Activated CD4-positive, alpha-beta memory T cell treated with anti-CD3 and anti-CD28 coated beads for 36 hours (primary cell): ENCODE results near the gene SMIM44. TPM values are rescaled to one million over a fixed set of nuclear protein-coding genes. Genes with fewer than 3 reads are reported as not detected.

Experiments used
- CTCF ChIA-PET: fragments of 350-600 bp; sonication (Branson Sonifier 250); formaldehyde crosslinking; loops from one replicate; lab custom pipeline; 2021; ENCODE audit warnings: antibody characterized with exemption, inconsistent platforms; lab: Charles Lee
- POLR2A ChIA-PET: fragments of 350-600 bp; sonication (Branson Sonifier 250); formaldehyde crosslinking; loops from one replicate; lab custom pipeline; 2021; ENCODE audit warnings: antibody characterized with exemption; lab: Charles Lee
- DNase-seq: peaks from one replicate; pipeline ENCODE4 v3.0.0-alpha.2; 2020
- H3K27ac Mint-ChIP-seq: one replicate; pipeline ENCODE4 v1.8.0; 2021; ENCODE audit warnings: mixed read lengths
- H3K27me3 Mint-ChIP-seq: one replicate; pipeline ENCODE4 v1.8.0; 2021; ENCODE audit warnings: mixed read lengths
- H3K36me3 Mint-ChIP-seq: one replicate; pipeline ENCODE4 v1.8.0; 2021; ENCODE audit warnings: mixed read lengths
- H3K4me1 Mint-ChIP-seq: one replicate; pipeline ENCODE4 v1.8.0; 2021; ENCODE audit warnings: low read depth, mixed read lengths
- H3K4me3 Mint-ChIP-seq: one replicate; pipeline ENCODE4 v1.8.0; 2021; ENCODE audit warnings: mild to moderate bottlenecking, mixed read lengths
- H3K9me3 Mint-ChIP-seq: one replicate; pipeline ENCODE4 v1.8.0; 2021; ENCODE audit warnings: mixed read lengths
- intact Hi-C: fragments of 100-400 bp; cut with micrococcal nuclease; formaldehyde crosslinking; loops from one replicate; pipeline ENCODE4 v1.15.1; 2023
- total RNA-seq, 2 experiments: library from RNA; stranded (reverse); gene quantifications; one replicate each; pipeline ENCODE4 v1.2.3, GENCODE V29; 2021

SMIM44 gene
- total RNA-seq, 2 experiments from 2014 or later, result not detected

GRCh38 chr19:3469638-3470499 lies 13.4 kb downstream of the SMIM44 start:
- no peak overlapping the region for H3K27ac Mint-ChIP-seq
- intact Hi-C loops, result no loop called here
- no peaks in the 10 kb centered on the region for H3K4me1 Mint-ChIP-seq
- no peak overlapping the region for H3K4me3 Mint-ChIP-seq
- ChIA-PET CTCF (interaction anchor here (0.5 to 3.9 kb wide), 10 partner anchors 15 to 777 kb away, joined by 3 to 17 read pairs (median 4); partner anchors contain the start of gene YJU2), POLR2A (no interaction called here)
- H3K9me3 Mint-ChIP-seq, result peaks cover 3% of the 10 kb centered on the region
- no peaks in the 10 kb centered on the region for H3K27me3 Mint-ChIP-seq
- peaks cover 2% of the 10 kb centered on the region for H3K36me3 Mint-ChIP-seq
- no peak for DNase-seq

GRCh38 chr19:3468211-3468610 lies 15.0 kb downstream of the SMIM44 start:
- Mint-ChIP-seq H3K4me1 (no peaks in the 10 kb centered on the region), H3K36me3 (peaks cover 2% of the 10 kb centered on the region), H3K4me3 (no peak overlapping the region), H3K27ac (no peak overlapping the region), H3K9me3 (peaks cover 3% of the 10 kb centered on the region), H3K27me3 (no peaks in the 10 kb centered on the region)
- CTCF ChIA-PET, result interaction anchor here (0.8 to 3.9 kb wide), 2 partner anchors 39 to 164 kb away, joined by 4 to 17 read pairs; no protein-coding TSS in a partner anchor
- POLR2A ChIA-PET, result no interaction called here
- DNase-seq, result no peak
- intact Hi-C loops, result no loop called here

GRCh38 chr19:3467437-3468198 lies 15.6 kb downstream of the SMIM44 start:
- no peak overlapping the region for H3K27ac Mint-ChIP-seq
- intact Hi-C loops, result no loop called here
- no peak for DNase-seq
- peaks cover 3% of the 10 kb centered on the region for H3K36me3 Mint-ChIP-seq
- ChIA-PET CTCF (interaction anchor here (0.8 to 3.9 kb wide), 2 partner anchors 38 to 163 kb away, joined by 4 to 17 read pairs; no protein-coding TSS in a partner anchor), POLR2A (no interaction called here)
- H3K4me3 Mint-ChIP-seq, result no peak overlapping the region
- peaks cover 3% of the 10 kb centered on the region for H3K9me3 Mint-ChIP-seq
- no peaks in the 10 kb centered on the region for H3K27me3 Mint-ChIP-seq
- no peaks in the 10 kb centered on the region for H3K4me1 Mint-ChIP-seq

GRCh38 chr19:3466635-3467034 lies 16.6 kb downstream of the SMIM44 start:
- no peak for DNase-seq
- Mint-ChIP-seq H3K27me3 (no peaks in the 10 kb centered on the region), H3K9me3 (peaks cover 3% of the 10 kb centered on the region), H3K4me3 (no peak overlapping the region), H3K36me3 (peaks cover 3% of the 10 kb centered on the region), H3K27ac (no peak overlapping the region), H3K4me1 (no peaks in the 10 kb centered on the region)
- CTCF ChIA-PET, result interaction anchor here (1.0 to 1.6 kb wide), 2 partner anchors 19 to 139 kb away, joined by 4 to 5 read pairs; no protein-coding TSS in a partner anchor
- POLR2A ChIA-PET, result interaction anchor here (0.6 kb wide), 1 partner anchor 138 kb away, joined by 3 read pairs; no protein-coding TSS in a partner anchor
- intact Hi-C loops, result no loop called here

- Mint-ChIP-seq H3K9me3 (peaks cover 3% of the 10 kb centered on the region), H3K4me1 (no peaks in the 10 kb centered on the region), H3K36me3 (peaks cover 3% of the 10 kb centered on the region), H3K4me3 (no peak overlapping the region), H3K27ac (peak overlapping the region; percentile 4), H3K27me3 (no peaks in the 10 kb centered on the region)
- DNase-seq, result no peak
- ChIA-PET POLR2A (no interaction called here), CTCF (interaction anchor here (1.0 to 1.6 kb wide), 2 partner anchors 20 to 138 kb away, joined by 4 to 5 read pairs; no protein-coding TSS in a partner anchor)
- intact Hi-C loops, result no loop called here
These were observed 17.7 kb downstream of the SMIM44 start for GRCh38 chr19:3465552-3465951.

GRCh38 chr19:3464587-3465235 lies 18.5 kb downstream of the SMIM44 start:
- Mint-ChIP-seq H3K9me3 (peaks cover 3% of the 10 kb centered on the region), H3K4me1 (no peaks in the 10 kb centered on the region), H3K27me3 (no peaks in the 10 kb centered on the region), H3K27ac (no peak overlapping the region), H3K4me3 (no peak overlapping the region), H3K36me3 (peaks cover 3% of the 10 kb centered on the region)
- ChIA-PET CTCF (no interaction called here), POLR2A (no interaction called here)
- no peak for DNase-seq
- intact Hi-C loops, result no loop called here

GRCh38 chr19:3463714-3464586 lies 19.3 kb downstream of the SMIM44 start:
- H3K9me3 Mint-ChIP-seq, result peaks cover 3% of the 10 kb centered on the region
- POLR2A ChIA-PET, result no interaction called here

GRCh38 chr19:3462991-3463713 lies 20.1 kb downstream of the SMIM44 start:
- no peaks in the 10 kb centered on the region for H3K27me3 Mint-ChIP-seq
- no peak overlapping the region for H3K4me3 Mint-ChIP-seq
- no peak overlapping the region for H3K27ac Mint-ChIP-seq
- peaks cover 3% of the 10 kb centered on the region for H3K36me3 Mint-ChIP-seq
- no peaks in the 10 kb centered on the region for H3K4me1 Mint-ChIP-seq
- POLR2A ChIA-PET, result no interaction called here
- no peak for DNase-seq
- CTCF ChIA-PET, result no interaction called here
- intact Hi-C loops, result no loop called here
- peaks cover 3% of the 10 kb centered on the region for H3K9me3 Mint-ChIP-seq

More at GRCh38 chr19:3463714-3464586, 19.3 kb downstream of the SMIM44 start:
- Mint-ChIP-seq H3K4me1 (no peaks in the 10 kb centered on the region), H3K4me3 (no peak overlapping the region), H3K27me3 (no peaks in the 10 kb centered on the region), H3K27ac (no peak overlapping the region), H3K36me3 (peaks cover 3% of the 10 kb centered on the region)
- CTCF ChIA-PET, result no interaction called here
- DNase-seq, result no peak
- intact Hi-C loops, result no loop called here

GRCh38 chr19:3459965-3460582 lies 23.2 kb downstream of the SMIM44 start:
- Mint-ChIP-seq H3K36me3 (peaks cover 2% of the 10 kb centered on the region), H3K9me3 (no peaks in the 10 kb centered on the region), H3K4me1 (no peaks in the 10 kb centered on the region), H3K27me3 (no peaks in the 10 kb centered on the region), H3K4me3 (no peak overlapping the region), H3K27ac (no peak overlapping the region)
- POLR2A ChIA-PET, result no interaction called here
- intact Hi-C loops, result no loop called here
- DNase-seq, result no peak
- CTCF ChIA-PET, result interaction anchor here (1.1 kb wide), 1 partner anchor 176 kb away, joined by 3 read pairs; no protein-coding TSS in a partner anchor

- H3K4me1 Mint-ChIP-seq, result no peaks in the 10 kb centered on the region
- H3K27ac Mint-ChIP-seq, result no peak overlapping the region
- POLR2A ChIA-PET, result no interaction called here
- H3K4me3 Mint-ChIP-seq, result no peak overlapping the region
- H3K9me3 Mint-ChIP-seq, result no peaks in the 10 kb centered on the region
- peaks cover 2% of the 10 kb centered on the region for H3K36me3 Mint-ChIP-seq
- no peaks in the 10 kb centered on the region for H3K27me3 Mint-ChIP-seq
- CTCF ChIA-PET, result no interaction called here
- intact Hi-C loops, result no loop called here
- DNase-seq, result no peak
These were observed 24.0 kb downstream of the SMIM44 start for GRCh38 chr19:3459089-3459881.
